K562 (cell line): ENCODE data around the gene SCYL2. TPM values are rescaled to one million over a fixed set of nuclear protein-coding genes. Genes with fewer than 3 reads are reported as not detected.

Experiments
- ATAC-seq: fragments of 200-7000 bp; cut with Tn5 transposase; 3 replicates; pipeline ENCODE4 v1.9.1; 2020; ENCODE audit warnings: moderate library complexity
- BruUV-seq: library from RNA; stranded (reverse); fragments of 400-500 nt; replicated peaks from 2 replicates; lab custom pipeline; 2021; lab: Mats Ljungman, UMichigan
- CTCF ChIA-PET: fragments of 300-600 bp; formaldehyde crosslinking; extraction: SDS; loops from one replicate; lab custom pipeline; 2021; ENCODE audit warnings: low intra/inter-chr PET ratio; lab: Yijun Ruan, JAX
- POLR2A ChIA-PET: fragments of 300-600, 350-650 bp; sonication (Branson Sonifier 250); formaldehyde crosslinking; extraction: SDS; loops from one replicate; lab custom pipeline; 2021; ENCODE audit warnings: antibody characterized with exemption, inconsistent platforms; lab: Yijun Ruan, JAX
- DNase-seq, 4 experiments: peaks; one replicate each; pipeline versions ENCODE4 v3.0.0 to v3.0.0-alpha.2; 2011 to 2018; ENCODE audit warnings: low spot score in 3 of 4, mixed read lengths in 3 of 4; ENCODE audit errors: extremely low read depth in 1 of 4
- FAIRE-seq: peaks from 2 replicates; lab custom pipeline; 2011; peaks lifted over from hg19 to GRCh38; lab: Jason Lieb, UNC
- H2AFZ ChIP-seq: 2 replicates; pipeline ENCODE4 v1.6.0; 2011; ENCODE audit warnings: low read depth, low read length, control low read depth, inconsistent platforms
- H3K27ac ChIP-seq: fragments of 200-600 bp; 3 replicates; pipeline ENCODE4 v1.8.0; 2011; ENCODE audit warnings: low read depth, mild to moderate bottlenecking, control low read depth, inconsistent platforms, low read length, moderate library complexity, mixed read lengths; ENCODE audit errors: extremely low read depth
- H3K27me3 ChIP-seq, 2 experiments: fragments of 300-600 bp in 1 of 2; 2 replicates in 1 of 2; 3 replicates in 1 of 2; pipeline versions ENCODE4 v1.6.0 to v1.8.0; 2011; ENCODE audit warnings: inconsistent platforms in 2 of 2, low read length in 2 of 2, mild to moderate bottlenecking in 1 of 2, mixed read lengths in 1 of 2, moderate library complexity in 1 of 2; ENCODE audit not compliant: control insufficient read depth in 2 of 2, insufficient read depth in 2 of 2
- H3K36me3 ChIP-seq: fragments of 300-600 bp; 3 replicates; pipeline ENCODE4 v1.8.0; 2011; ENCODE audit warnings: mild to moderate bottlenecking, low read length, inconsistent platforms; ENCODE audit not compliant: control insufficient read depth, insufficient read depth
- H3K4me1 ChIP-seq, 2 experiments: fragments of 200-600 bp in 1 of 2; replicated peaks in 1 of 2; 2 replicates in 1 of 2; 3 replicates in 1 of 2; pipeline versions ENCODE4 v1.5.1 to v1.8.0; 2011; ENCODE audit warnings: inconsistent platforms in 2 of 2, low read length in 2 of 2, mild to moderate bottlenecking in 1 of 2, mixed read lengths in 1 of 2, moderate library complexity in 1 of 2; ENCODE audit not compliant: control insufficient read depth in 2 of 2, insufficient read depth in 2 of 2
- H3K4me2 ChIP-seq: 2 replicates; pipeline ENCODE4 v1.6.1; 2011; ENCODE audit warnings: low read length, control low read depth, inconsistent platforms, mixed read lengths; ENCODE audit not compliant: insufficient read depth
- H3K4me3 ChIP-seq: fragments of 200-600 bp; sonication (generic), shearing (Covaris generic); 2 replicates; pipeline ENCODE4 v1.5.1; 2016; ENCODE audit warnings: control low read depth, inconsistent platforms
- H3K79me2 ChIP-seq: fragments of 200-600 bp; 3 replicates; pipeline ENCODE4 v1.8.0; 2011; ENCODE audit warnings: low read length, inconsistent platforms; ENCODE audit not compliant: control insufficient read depth, insufficient read depth
- H3K9ac ChIP-seq, 2 experiments: 2 replicates each; pipeline versions ENCODE4 v1.6.0 to v1.6.1; 2011; ENCODE audit warnings: low read depth in 2 of 2, low read length in 2 of 2, control low read depth in 1 of 2, inconsistent platforms in 1 of 2, mild to moderate bottlenecking in 1 of 2, mixed read lengths in 1 of 2; ENCODE audit not compliant: insufficient read depth in 1 of 2
- H3K9me1 ChIP-seq: one replicate; pipeline ENCODE4 v1.6.0; 2011; ENCODE audit warnings: inconsistent platforms, mild to moderate bottlenecking, low read length, moderate library complexity; ENCODE audit not compliant: control insufficient read depth, insufficient read depth
- H3K9me3 ChIP-seq: replicated peaks from 2 replicates; pipeline ENCODE4 v1.5.1; 2011; ENCODE audit warnings: low read depth, low read length, inconsistent platforms; ENCODE audit not compliant: control insufficient read depth, insufficient read depth
- H4K20me1 ChIP-seq: replicated peaks from 2 replicates; pipeline ENCODE4 v1.6.1; 2011; ENCODE audit warnings: low read length, inconsistent platforms, mixed read lengths; ENCODE audit not compliant: control insufficient read depth, insufficient read depth
- HOMEZ ChIP-seq: fragments of 250-450 bp; sonication (Bioruptor Pico); IDR thresholded peaks from 2 replicates; pipeline ENCODE4 v1.4.0; 2020; ENCODE audit warnings: mild to moderate bottlenecking, moderate library complexity
- NR2C1 ChIP-seq, 2 experiments: fragments of 450-650 bp; IDR thresholded peaks; 2 replicates each; pipeline ENCODE4 v1.6.1; 2017; ENCODE audit warnings: mild to moderate bottlenecking in 2 of 2, antibody characterized with exemption in 1 of 2, inconsistent platforms in 1 of 2, missing compliant biosample characterization in 1 of 2, missing genetic modification characterization in 1 of 2
- RFX7 ChIP-seq: fragments of 250-450 bp; sonication (Bioruptor Pico); IDR thresholded peaks from 2 replicates; pipeline ENCODE4 v1.5.1; 2021; ENCODE audit warnings: mild to moderate bottlenecking
- SFPQ ChIP-seq: fragments of 200-400 bp; formaldehyde crosslinking; IDR thresholded peaks from 2 replicates; pipeline ENCODE4 v1.6.1; 2017; ENCODE audit warnings: mild to moderate bottlenecking, low read depth, low read length, moderate library complexity
- THAP12 ChIP-seq: fragments of 250-450 bp; sonication (Bioruptor Pico); IDR thresholded peaks from 2 replicates; pipeline ENCODE4 v1.9.0; 2021; ENCODE audit warnings: mild to moderate bottlenecking, inconsistent platforms
- ZNF12 ChIP-seq: sonication (generic); formaldehyde crosslinking; IDR thresholded peaks from 2 replicates; pipeline ENCODE4 v1.4.0; 2020; ENCODE audit warnings: mild to moderate bottlenecking, missing genetic modification reagents
- WGBS: fragments of 100-300 bp; shearing (Covaris generic); methylation state at CpG from one replicate; pipeline ENCODE4 v1.1.6; 2016; ENCODE audit warnings: low coverage, mixed read lengths; ENCODE audit not compliant: insufficient coverage; ENCODE audit errors: missing lambda C conversion rate; 5-methylcytosine and 5-hydroxymethylcytosine counted together
- in situ Hi-C: fragments of 300-500 bp; cut with MboI; formaldehyde crosslinking; loops from 4 replicates; pipeline ENCODE4 v1.15.0; 2018; ENCODE audit warnings: inconsistent platforms, mixed read lengths
- intact Hi-C: fragments of 100-400 bp; cut with micrococcal nuclease; formaldehyde crosslinking; loops from 2 replicates; pipeline ENCODE4 v1.14.2; 2022
- polyA plus RNA-seq, 8 experiments: library from polyadenylated mRNA; depleted of rRNA in 4 of 8; stranded (reverse) in 5 of 8; unstranded in 3 of 8; fragments of >200 nt; fragmentation: Nextera tagmentation in 2 of 8; fragmentation: Illumina TruSeq in 1 of 8; extraction: Ambion mirVana in 2 of 8; extraction: Trizol in 1 of 8; gene quantifications; 2 replicates each; pipeline versions ENCODE4 v1.2.1 to v1.2.3, GENCODE V29; 2011 to 2014; ENCODE audit warnings: inconsistent platforms in 1 of 8, missing spikeins in 1 of 8
- total RNA-seq, 7 experiments: library from RNA; depleted of rRNA in 6 of 7; stranded (reverse); fragments of >200 nt in 6 of 7; fragmentation: Illumina TruSeq in 2 of 7; extraction: Trizol in 2 of 7; gene quantifications; 2 replicates each; pipeline versions ENCODE4 v1.2.1 to v1.2.3, GENCODE V29; 2011 to 2021; ENCODE audit warnings: low replicate concordance in 1 of 7

SCYL2 gene
- total and polyA plus RNA-seq, 9 of the 15 experiments (the other 6 are each of a cell fraction or from before 2014, with no cell fraction given): 9.9 to 49.0 (median 32.9) TPM

GRCh38 chr12:100234166-100234565, 32.8 kb upstream of the SCYL2 start:
- no peak overlapping the region for H2AFZ ChIP-seq
- intact Hi-C loops: loop anchor here (1.0 to 5.0 kb wide), 4 partner anchors 111 to 508 kb away; no protein-coding TSS in a partner anchor
- H3K4me3 ChIP-seq: no peak overlapping the region

GRCh38 chr12:100234591-100235304, 32.2 kb upstream of the SCYL2 start:
- POLR2A ChIA-PET: interaction anchor here (0.6 to 1.6 kb wide), 3 partner anchors 12 to 291 kb away, joined by 3 to 4 read pairs (median 3); no protein-coding TSS in a partner anchor
- Histone ChIP-seq H3K36me3 (no peaks in the 10 kb centered on the region), H3K9me1 (no peaks in the 10 kb centered on the region), H3K9ac (no peak overlapping the region), H3K27ac (no peak overlapping the region), H3K4me2 (no peak overlapping the region), H3K4me3 (no peak overlapping the region), H2AFZ (no peak overlapping the region), H4K20me1 (no peaks in the 10 kb centered on the region), H3K4me1 (no peaks in the 10 kb centered on the region), H3K27me3 (no peaks in the 10 kb centered on the region), H3K9me3 (no peaks in the 10 kb centered on the region), H3K79me2 (no peaks in the 10 kb centered on the region)
- WGBS: 39% methylated on average over 7 of the region's 7 CpGs
- DNase-seq (peak; percentile 20 to 52 (median 22)), FAIRE-seq (peak; percentile 77), ATAC-seq (peak; percentile 87)
- BruUV-seq: no TSS peak
- CTCF ChIA-PET: interaction anchor here (0.5 to 2.3 kb wide), 2 partner anchors 266 to 320 kb away, joined by 3 to 32 read pairs; no protein-coding TSS in a partner anchor
- in situ Hi-C loops (no loop called here), intact Hi-C loops (loop anchor here (1.0 to 5.0 kb wide), 4 partner anchors 110 to 508 kb away; no protein-coding TSS in a partner anchor)
- TF ChIP-seq SFPQ: no peak
- TF ChIP-seq HOMEZ (CRISPR knock-in tag): no peak
- TF ChIP-seq THAP12 (CRISPR knock-in tag): no peak

More at GRCh38 chr12:100234166-100234565, 32.8 kb upstream of the SCYL2 start:
- DNase-seq: no peak
- Histone ChIP-seq H3K9me1 (no peaks in the 10 kb centered on the region), H3K9ac (no peak overlapping the region), H3K9me3 (no peaks in the 10 kb centered on the region), H3K4me2 (no peak overlapping the region), H4K20me1 (no peaks in the 10 kb centered on the region), H3K36me3 (no peaks in the 10 kb centered on the region), H3K79me2 (no peaks in the 10 kb centered on the region), H3K27ac (no peak overlapping the region), H3K4me1 (no peaks in the 10 kb centered on the region), H3K27me3 (no peaks in the 10 kb centered on the region)
- WGBS: 5% methylated on average over 3 of the region's 3 CpGs
- CTCF ChIA-PET: interaction anchor here (0.5 to 2.3 kb wide), 2 partner anchors 265 to 320 kb away, joined by 3 to 32 read pairs; no protein-coding TSS in a partner anchor
- in situ Hi-C loops: no loop called here
- no peak for ATAC-seq
- POLR2A ChIA-PET: interaction anchor here (0.6 to 1.6 kb wide), 3 partner anchors 11 to 184 kb away, joined by 3 to 4 read pairs (median 3); no protein-coding TSS in a partner anchor
- TF ChIP-seq RFX7 (no peak), NR2C1 (IDR thresholded peaks at IDR 0.05) (no peak), NR2C1 (tag; IDR thresholded peaks at IDR 0.05) (0 out of 2 replicates have a peak, but pooled peaks have one; percentile 15), ZNF12 (CRISPR knock-in tag) (no peak)
- BruUV-seq: no TSS peak
- FAIRE-seq: no peak
